GM12891 (cell line): ENCODE results near the gene CREB3L2.

Experiments used
- PAX5 ChIP-seq: IDR thresholded peaks from 2 replicates; pipeline ENCODE4 v1.6.1; 2011; ENCODE audit warnings: low read length, moderate library complexity, mild to moderate bottlenecking; ENCODE audit not compliant: insufficient read depth, severe bottlenecking
- POLR2A ChIP-seq: IDR thresholded peaks from 2 replicates; pipeline ENCODE4 v1.6.1; 2011; ENCODE audit warnings: low read depth, low read length, control low read depth
- POLR2AphosphoS5 ChIP-seq: IDR thresholded peaks from 2 replicates; pipeline ENCODE4 v1.6.1; 2011; ENCODE audit warnings: low read depth, low read length, control low read depth
- POU2F2 ChIP-seq: IDR thresholded peaks from 2 replicates; pipeline ENCODE4 v1.6.1; 2011; ENCODE audit warnings: low read depth, mild to moderate bottlenecking, control low read depth, low read length, moderate library complexity
- SPI1 ChIP-seq: IDR thresholded peaks from 2 replicates; pipeline ENCODE4 v1.6.1; 2011; ENCODE audit warnings: low read depth, low read length, control low read depth
- TAF1 ChIP-seq: IDR thresholded peaks from 2 replicates; pipeline ENCODE4 v1.6.1; 2011; ENCODE audit warnings: low read depth, low read length, control low read depth

DNA sequence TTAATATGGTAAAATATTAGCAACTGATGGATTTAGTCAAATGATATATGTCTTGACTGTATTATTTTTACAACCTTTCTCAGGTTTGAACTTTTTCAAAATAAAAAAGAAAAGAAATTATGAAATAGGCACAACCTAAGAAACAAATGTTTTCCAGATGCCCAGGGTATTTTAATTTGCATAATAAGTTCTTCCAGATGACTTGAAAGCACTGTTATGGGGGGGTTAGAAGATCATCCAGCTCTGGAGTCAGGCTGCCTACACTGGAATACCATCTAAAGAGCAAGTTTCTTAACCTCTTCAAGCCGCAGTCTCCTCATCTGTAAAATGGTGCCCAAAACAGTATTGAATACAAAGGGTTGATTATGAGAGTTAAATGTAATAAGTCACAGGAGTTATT lies 32.1 kb downstream of the CREB3L2 start:
- no peak for TF ChIP-seq POLR2AphosphoS5
- TF ChIP-seq POLR2A = no peak
- TF ChIP-seq TAF1 = no peak
- no peak for TF ChIP-seq SPI1
- no peak for TF ChIP-seq PAX5
- TF ChIP-seq POU2F2 = no peak
